Measurements from ENCODE around the gene MAPK11.
A peak's percentile ranks its signal among the peaks of the same experiment; 100 is the strongest.

Gene MAPK11

DNA sequence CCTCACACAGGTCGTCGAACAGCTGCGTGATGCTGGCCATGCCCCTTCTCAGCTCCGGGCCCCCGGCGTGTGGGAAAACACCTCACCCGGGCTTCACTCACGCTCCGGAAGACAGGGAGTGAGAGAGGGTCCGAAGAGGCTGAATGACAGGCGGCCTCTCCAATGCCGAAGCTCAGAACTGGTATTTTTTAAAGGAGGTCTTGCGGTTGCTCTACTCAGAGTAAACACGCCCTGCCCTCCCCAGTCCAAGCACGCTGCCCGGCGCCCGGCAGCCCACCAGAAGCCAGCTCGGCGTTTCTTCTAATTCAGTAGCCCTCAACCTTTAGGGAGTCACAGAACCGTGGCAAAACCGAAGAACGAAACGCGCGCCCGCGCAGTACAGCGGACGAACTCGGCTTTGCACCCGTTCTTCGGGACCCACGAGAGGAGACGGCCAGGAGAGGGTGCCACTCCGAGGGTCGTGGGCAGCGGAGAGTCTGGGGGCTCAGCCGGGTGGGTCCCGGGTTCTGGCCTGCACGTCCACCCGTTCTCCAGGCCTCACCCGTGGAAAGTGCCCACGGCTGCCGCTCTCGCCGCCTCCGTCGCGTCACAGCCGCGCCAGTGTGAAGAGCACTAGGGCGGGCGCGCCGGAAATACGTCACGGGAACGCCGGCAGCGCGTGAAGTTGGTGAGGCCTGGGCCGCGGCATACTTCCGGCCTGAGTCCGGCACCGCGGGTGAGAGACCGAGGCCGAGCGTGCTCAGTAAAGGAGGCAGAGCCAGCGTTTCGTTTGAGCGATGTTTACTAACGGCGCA is 25.6 kb downstream of the MAPK11 start, which contains the start of gene TUBGCP6:
Gene TUBGCP6 (minus strand): TSS at position 604 of the 794 bp plus-strand sequence. CDS start 564 bp downstream, at position 40.
- DNase-seq (ENCODE audit: low spot score): peak; percentile 95
- peak within 1 kb of the TSS; percentile 86 to 99 for H3K27ac ChIP-seq
- TF ChIP-seq CTCF (IDR thresholded peaks at IDR 0.05): no peak
- peak within 1 kb of the TSS; percentile 98 for H3K4me3 ChIP-seq

GRCh38 chr22:50243685-50244419 is 26.3 kb downstream of the MAPK11 start:
- TF ChIP-seq CTCF (IDR thresholded peaks at IDR 0.05): no peak
- Histone ChIP-seq H3K4me3 (peak overlapping the region; percentile 98), H3K27ac (peak overlapping the region; percentile 86 to 99)
- DNase-seq (ENCODE audit: low spot score): no peak

DNA sequence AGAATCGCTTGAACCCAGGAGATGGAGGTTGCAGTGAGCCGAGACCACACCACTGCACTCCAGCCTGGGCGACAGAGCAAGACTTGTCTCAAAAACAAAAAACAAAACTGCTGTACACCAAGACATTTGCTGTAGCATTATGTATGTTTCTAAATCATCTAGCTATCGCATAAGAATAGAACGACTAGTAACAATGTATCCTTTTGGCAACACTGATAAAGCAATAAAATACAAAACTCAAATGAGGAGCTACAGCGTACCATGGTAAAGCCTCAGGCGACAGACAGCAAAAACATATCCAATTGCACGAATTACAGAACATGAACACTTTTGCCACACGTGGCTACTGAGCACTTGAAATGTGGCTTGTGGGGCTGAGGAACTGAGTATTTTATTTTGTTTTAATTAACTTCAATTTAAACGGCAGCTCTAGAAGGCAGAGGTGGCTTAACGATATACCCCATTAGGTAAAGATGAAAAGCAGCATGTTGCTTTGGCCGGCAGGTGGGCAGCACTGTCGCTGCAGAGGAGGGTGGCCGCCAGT is 27.7 kb downstream of the MAPK11 start:
- H3K27ac ChIP-seq: no peak overlapping the region
- no peak for TF ChIP-seq CTCF (IDR thresholded peaks at IDR 0.05)
- DNase-seq (ENCODE audit: low spot score): no peak

GRCh38 chr22:50238755-50239154 is 31.4 kb downstream of the MAPK11 start:
- Histone ChIP-seq H3K4me3 (no peak overlapping the region), H3K27ac (no peak overlapping the region)
- no peak for TF ChIP-seq CTCF (IDR thresholded peaks at IDR 0.05)
- no peak for DNase-seq (ENCODE audit: low spot score)

More for the DNA sequence above, 27.7 kb downstream of the MAPK11 start:
- peak overlapping the region; percentile 58 for H3K4me3 ChIP-seq

DNA sequence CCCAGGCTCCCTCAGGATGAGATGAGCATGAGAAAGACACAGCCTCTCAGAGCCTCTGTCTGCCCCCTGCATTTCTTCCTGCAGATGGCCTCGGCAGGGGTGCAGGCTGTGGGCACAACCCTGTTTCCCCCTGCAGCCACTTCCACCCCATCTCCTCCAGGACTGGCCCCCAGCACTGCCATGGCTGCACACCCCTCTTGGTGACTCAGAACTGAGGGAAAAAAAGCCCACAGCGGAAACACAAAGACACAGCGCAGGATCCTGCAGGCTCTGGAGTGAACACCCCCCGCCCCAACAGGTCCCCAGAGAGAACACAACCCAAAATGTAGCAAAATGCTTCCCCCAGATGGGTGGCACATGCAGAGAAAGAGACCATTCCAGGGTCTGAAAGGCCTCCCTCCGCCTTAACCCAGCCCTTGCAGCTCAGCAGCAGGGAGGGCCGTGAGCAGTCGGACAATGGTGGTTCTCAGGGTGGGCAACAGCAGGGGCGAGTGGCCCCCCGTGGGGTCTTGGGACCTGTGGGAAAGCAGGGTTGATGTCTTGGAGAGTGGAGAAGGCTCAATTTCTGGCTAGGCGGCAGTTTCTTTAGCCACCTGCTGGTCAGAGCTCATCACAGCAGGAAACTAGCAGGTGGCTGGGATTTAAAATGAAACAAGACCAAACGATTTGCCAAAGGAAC is 33.3 kb downstream of the MAPK11 start:
- H3K27ac ChIP-seq: no peak overlapping the region
- no peak for TF ChIP-seq CTCF (IDR thresholded peaks at IDR 0.05)
- DNase-seq (ENCODE audit: low spot score): no peak

GRCh38 chr22:50233223-50233622 is 37.0 kb downstream of the MAPK11 start:
- no peak for DNase-seq (ENCODE audit: low spot score)
- Histone ChIP-seq H3K4me3 (no peak overlapping the region), H3K27ac (no peak overlapping the region)
- TF ChIP-seq CTCF (IDR thresholded peaks at IDR 0.05): no peak

More for the DNA sequence above, 33.3 kb downstream of the MAPK11 start:
- H3K4me3 ChIP-seq: no peak overlapping the region
